ENCODE data around the gene MMP7. TPM values are rescaled to one million over a fixed set of nuclear protein-coding genes. Genes with fewer than 3 reads are reported as not detected.

MMP7 gene
- total and polyA plus RNA-seq, 2 of the 4 experiments (the other 2 are of a cell fraction) = not detected

- Histone ChIP-seq H2BK120ac (ENCODE audit: low read depth, low read length) (no peak overlapping the region), H3K9ac (ENCODE audit: low read depth, low read length) (no peak overlapping the region), H3K23ac (ENCODE audit: low read depth, low read length) (no peak overlapping the region), H4K8ac (ENCODE audit: low read depth in 2 of 2, low read length in 2 of 2) (no peak overlapping the region), H3K27me3 (ENCODE audit: control insufficient read depth, insufficient read depth, low read length) (peaks cover 8% of the 10 kb centered on the region), H3K18ac (ENCODE audit: low read depth, low read length) (no peak overlapping the region), H3K4me1 (ENCODE audit: control insufficient read depth, insufficient read depth, low read length) (no peaks in the 10 kb centered on the region), H3K9me3 (ENCODE audit: control insufficient read depth, insufficient read depth, low read length) (no peaks in the 10 kb centered on the region), H3K79me1 (ENCODE audit: low read depth in 1 of 2, low read length in 2 of 2) (no peaks in the 10 kb centered on the region), H3K27ac (ENCODE audit: insufficient read depth, low read length) (no peak overlapping the region), H3K4ac (ENCODE audit: low read depth, low read length) (no peak overlapping the region), H3K36me3 (ENCODE audit: control insufficient read depth, insufficient read depth, low read length) (no peaks in the 10 kb centered on the region), H2AK9ac (replicated peaks; ENCODE audit: low read depth, low read length, poor library complexity) (no peak overlapping the region), H2BK20ac (ENCODE audit: low read depth, low read length) (no peak overlapping the region), H3K14ac (replicated peaks; ENCODE audit: low read depth, low read length) (no peak overlapping the region), H3K56ac (ENCODE audit: extremely low read depth, insufficient read depth, low read length) (no peak overlapping the region), H2BK15ac (ENCODE audit: low read depth, low read length) (no peak overlapping the region), H3K4me2 (ENCODE audit: low read depth, low read length) (no peak overlapping the region), H3K9me1 (ENCODE audit: insufficient read depth, low read length) (peaks cover 3% of the 10 kb centered on the region; the same call in 1 of the 2 replicates), H4K20me1 (ENCODE audit: insufficient read depth, low read length) (no peaks in the 10 kb centered on the region), H4K5ac (ENCODE audit: low read depth, low read length) (no peak overlapping the region), H3K4me3 (ENCODE audit: insufficient read depth, low read depth, low read length) (no peak overlapping the region), H2AFZ (replicated peaks; ENCODE audit: low read length, poor library complexity) (no peak overlapping the region), H2BK5ac (ENCODE audit: low read depth, low read length, poor library complexity, severe bottlenecking) (no peak overlapping the region), H4K91ac (ENCODE audit: insufficient read depth, low read depth, low read length) (no peak overlapping the region), H2AK5ac (ENCODE audit: low read depth, low read length) (no peak overlapping the region)
- WGBS, 2 experiments (ENCODE audit: extremely low coverage in 2 of 2, insufficient read length in 1 of 2) = no CpG with 5 or more reads among the region's 2 CpGs
- no TSS peak for BruUV-seq (replicated peaks)
- DNase-seq (no peak), ATAC-seq (ENCODE audit: low read depth) (no peak)
- TF ChIP-seq RAD21 (IDR thresholded peaks at IDR 0.05; ENCODE audit: low read length) = no peak
- no peak for TF ChIP-seq BHLHE40 (IDR thresholded peaks at IDR 0.05; ENCODE audit: low read depth, low read length)
- no peak for TF ChIP-seq ELK1 (IDR thresholded peaks at IDR 0.05; ENCODE audit: borderline replicate concordance, low read depth, low read length)
- TF ChIP-seq RFX5 (IDR thresholded peaks at IDR 0.05; ENCODE audit: low read depth, low read length) = no peak
- no peak for TF ChIP-seq SMC3 (IDR thresholded peaks at IDR 0.05; ENCODE audit: low read depth, low read length)
- no peak for TF ChIP-seq CHD1 (IDR thresholded peaks at IDR 0.05; ENCODE audit: low read depth, low read length)
- no peak for TF ChIP-seq MXI1 (IDR thresholded peaks at IDR 0.05; ENCODE audit: borderline replicate concordance, low read depth, low read length)
- no peak for TF ChIP-seq CEBPB (IDR thresholded peaks at IDR 0.05; ENCODE audit: low read depth, low read length)
- no peak for TF ChIP-seq NFE2L2 (IDR thresholded peaks at IDR 0.05; ENCODE audit: low read depth, low read length)
- TF ChIP-seq MAFK (IDR thresholded peaks at IDR 0.05; ENCODE audit: low read depth, low read length) = no peak
- TF ChIP-seq FOS (IDR thresholded peaks at IDR 0.05; ENCODE audit: low read depth, low read length) = no peak
- TF ChIP-seq CTCF (conservative IDR thresholded peaks at IDR 0.05; ENCODE audit: low read depth, low read length) = no peak
- TF ChIP-seq USF2 (IDR thresholded peaks at IDR 0.05; ENCODE audit: low read depth, low read length) = no peak
- in situ Hi-C loops (cut with MboI; ENCODE audit: low sequenced_read_pairs) (no loop called here), dilution Hi-C loops (cut with HindIII; ENCODE audit: low sequenced_read_pairs, unreplicated experiment) (no loop called here), intact Hi-C loops (cut with micrococcal nuclease) (no loop called here)
- POLR2A ChIA-PET (ENCODE audit: unreplicated experiment) = no interaction called here
- CTCF ChIA-PET = no interaction called here
Observed at GRCh38 chr11:102539567-102539966, 9.0 kb upstream of the MMP7 start.
